AG10803 (cell line): ENCODE data around the gene HAPLN3.
A peak's percentile ranks its signal among the peaks of the same experiment; 100 is the strongest.

Source experiments
- DNase-seq: peaks from one replicate; pipeline ENCODE4 v3.0.0; 2010; ENCODE audit warnings: low read depth
- H3K4me3 ChIP-seq: 2 replicates; pipeline ENCODE4 v1.5.1; 2011; ENCODE audit warnings: mild to moderate bottlenecking, low read length, control low read depth
- TF ChIP-seq, protein P1 (sequence below): conservative IDR thresholded peaks from 2 replicates; pipeline ENCODE4 v1.5.1; 2011; ENCODE audit warnings: mild to moderate bottlenecking, low read length, control low read depth, inconsistent platforms

The HAPLN3 gene

DNA sequence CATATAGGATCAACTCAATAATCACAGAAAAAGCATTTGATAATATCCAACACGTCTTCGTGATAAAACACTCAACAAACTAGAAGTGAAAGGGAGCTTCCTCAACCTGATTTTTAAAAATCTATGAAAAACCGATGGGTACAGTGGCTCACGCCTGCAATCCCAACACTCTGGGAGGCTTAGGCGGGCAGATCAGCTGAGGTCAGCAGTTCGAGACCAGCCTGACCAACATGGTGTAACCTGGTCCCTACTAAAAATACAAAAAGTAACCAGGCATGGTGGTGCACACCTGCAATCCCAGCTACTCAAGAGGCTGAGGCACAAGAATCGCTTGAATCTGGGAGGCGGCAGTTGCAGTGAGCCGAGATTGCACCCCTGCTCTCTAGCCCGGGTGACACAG is 20.0 kb upstream of the HAPLN3 start:
- TF ChIP-seq, protein P1, sequence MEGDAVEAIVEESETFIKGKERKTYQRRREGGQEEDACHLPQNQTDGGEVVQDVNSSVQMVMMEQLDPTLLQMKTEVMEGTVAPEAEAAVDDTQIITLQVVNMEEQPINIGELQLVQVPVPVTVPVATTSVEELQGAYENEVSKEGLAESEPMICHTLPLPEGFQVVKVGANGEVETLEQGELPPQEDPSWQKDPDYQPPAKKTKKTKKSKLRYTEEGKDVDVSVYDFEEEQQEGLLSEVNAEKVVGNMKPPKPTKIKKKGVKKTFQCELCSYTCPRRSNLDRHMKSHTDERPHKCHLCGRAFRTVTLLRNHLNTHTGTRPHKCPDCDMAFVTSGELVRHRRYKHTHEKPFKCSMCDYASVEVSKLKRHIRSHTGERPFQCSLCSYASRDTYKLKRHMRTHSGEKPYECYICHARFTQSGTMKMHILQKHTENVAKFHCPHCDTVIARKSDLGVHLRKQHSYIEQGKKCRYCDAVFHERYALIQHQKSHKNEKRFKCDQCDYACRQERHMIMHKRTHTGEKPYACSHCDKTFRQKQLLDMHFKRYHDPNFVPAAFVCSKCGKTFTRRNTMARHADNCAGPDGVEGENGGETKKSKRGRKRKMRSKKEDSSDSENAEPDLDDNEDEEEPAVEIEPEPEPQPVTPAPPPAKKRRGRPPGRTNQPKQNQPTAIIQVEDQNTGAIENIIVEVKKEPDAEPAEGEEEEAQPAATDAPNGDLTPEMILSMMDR = no peak
- no peak for DNase-seq
- H3K4me3 ChIP-seq = no peak overlapping the region

DNA sequence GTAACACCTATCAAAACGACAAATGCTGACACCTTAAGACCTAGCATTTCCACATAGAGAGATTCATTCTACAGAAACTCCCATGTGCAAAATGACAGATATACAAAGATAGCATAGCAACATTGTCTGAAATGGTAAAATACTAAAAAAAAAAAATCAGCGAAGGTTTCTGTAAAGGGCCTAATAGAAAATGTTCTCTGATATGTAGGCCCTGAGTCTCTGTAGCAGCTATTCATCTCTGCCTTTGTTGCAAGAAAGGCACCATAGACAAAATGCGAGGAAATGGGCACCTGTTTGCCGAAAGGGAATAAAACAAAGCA is 18.5 kb upstream of the HAPLN3 start:
- no peak for DNase-seq
- peak overlapping the region; percentile 68; the same call in 1 of the 2 replicates for H3K4me3 ChIP-seq
- TF ChIP-seq, protein P1 = no peak

DNA sequence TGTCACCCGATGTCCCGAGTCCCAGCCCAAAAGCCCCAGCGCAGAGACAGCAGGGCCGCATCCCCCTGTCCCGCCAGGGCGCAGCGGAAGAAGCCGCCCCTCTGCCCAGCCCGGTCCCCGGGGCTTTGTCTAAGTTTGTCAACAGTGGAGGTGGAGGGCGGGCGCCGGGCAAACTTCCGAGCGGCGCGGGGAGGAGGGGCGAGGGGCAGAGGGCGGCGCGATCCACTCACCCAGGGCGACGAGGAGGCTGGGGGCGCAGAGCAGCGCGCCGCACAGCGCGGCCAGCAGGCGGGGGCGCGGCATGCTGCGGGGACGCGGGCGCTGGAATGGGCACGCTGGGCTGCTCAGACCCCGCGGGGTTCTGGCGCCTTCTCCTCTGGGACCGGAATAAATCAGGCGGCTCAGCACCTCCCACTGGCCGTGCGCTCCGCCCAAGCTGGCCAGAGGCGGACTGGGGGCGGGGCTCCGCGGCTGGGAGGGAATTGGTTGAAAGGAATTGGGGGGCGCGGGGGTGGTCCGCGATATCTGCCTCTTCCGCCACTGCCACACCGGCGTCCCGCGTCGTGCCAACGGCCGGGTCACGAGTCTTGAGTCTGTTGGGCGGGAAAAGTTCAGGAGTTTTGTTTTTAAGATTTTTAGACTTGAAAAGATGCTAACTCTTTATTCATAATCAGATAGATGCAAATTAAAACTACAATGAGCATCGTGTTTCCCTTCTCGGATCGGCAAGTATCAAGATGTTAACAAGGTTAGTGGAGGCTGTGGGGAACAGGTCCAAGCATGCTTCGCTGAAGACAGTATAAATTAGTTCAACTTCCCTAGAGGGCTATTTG is 17.9 kb upstream of the HAPLN3 start, which contains the start of gene MFGE8:
TSS of gene MFGE8 (minus strand) at position 363 of the 833 bp plus-strand sequence. CDS start at position 303, 60 bp downstream.
- peak within 1 kb of the TSS; percentile 68 for H3K4me3 ChIP-seq
- TF ChIP-seq, protein P1 = no peak
- peak; percentile 59 for DNase-seq

DNA sequence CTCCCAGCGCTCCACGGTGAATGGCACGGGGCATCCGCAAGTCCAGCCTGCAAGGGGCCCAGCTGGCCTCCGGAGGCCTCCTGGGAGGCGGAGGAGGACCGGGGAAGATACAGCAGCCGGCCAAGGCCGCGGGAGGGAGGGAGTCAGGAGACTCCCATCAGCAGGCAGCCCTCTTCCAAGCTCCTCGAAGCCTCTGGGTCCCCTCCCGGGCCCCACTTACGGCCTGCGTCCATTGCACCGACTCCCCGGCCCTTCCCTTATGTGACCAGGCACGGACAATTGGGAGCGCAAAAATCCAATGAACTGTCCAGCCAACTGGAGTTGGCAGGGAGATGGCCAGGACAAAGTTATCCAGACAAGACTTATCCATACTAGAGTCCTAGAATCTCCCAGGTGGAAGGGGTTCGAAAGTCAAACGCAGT is 17.2 kb upstream of the HAPLN3 start:
- DNase-seq = no peak
- peak overlapping the region; percentile 68 for H3K4me3 ChIP-seq
- TF ChIP-seq, protein P1 = no peak

DNA sequence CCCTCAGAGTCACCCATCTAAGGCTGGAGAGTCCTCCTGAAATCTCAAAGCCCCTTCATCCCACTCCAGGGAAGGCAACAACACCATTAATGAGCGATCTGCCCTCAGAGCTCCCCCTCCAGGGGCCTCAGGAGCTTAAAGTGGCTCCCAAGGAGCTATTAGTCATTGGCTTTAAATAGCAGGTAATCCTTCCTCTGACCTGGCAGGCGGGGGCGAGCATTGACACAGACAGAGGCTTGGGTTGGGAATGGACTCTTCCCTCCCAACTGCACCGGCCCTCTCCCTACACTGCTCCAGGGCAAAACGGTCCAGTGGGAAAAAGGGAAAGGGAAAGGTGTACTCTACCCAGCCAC is 16.4 kb upstream of the HAPLN3 start:
- H3K4me3 ChIP-seq = peak overlapping the region; percentile 68
- DNase-seq = no peak
- TF ChIP-seq, protein P1 = no peak

DNA sequence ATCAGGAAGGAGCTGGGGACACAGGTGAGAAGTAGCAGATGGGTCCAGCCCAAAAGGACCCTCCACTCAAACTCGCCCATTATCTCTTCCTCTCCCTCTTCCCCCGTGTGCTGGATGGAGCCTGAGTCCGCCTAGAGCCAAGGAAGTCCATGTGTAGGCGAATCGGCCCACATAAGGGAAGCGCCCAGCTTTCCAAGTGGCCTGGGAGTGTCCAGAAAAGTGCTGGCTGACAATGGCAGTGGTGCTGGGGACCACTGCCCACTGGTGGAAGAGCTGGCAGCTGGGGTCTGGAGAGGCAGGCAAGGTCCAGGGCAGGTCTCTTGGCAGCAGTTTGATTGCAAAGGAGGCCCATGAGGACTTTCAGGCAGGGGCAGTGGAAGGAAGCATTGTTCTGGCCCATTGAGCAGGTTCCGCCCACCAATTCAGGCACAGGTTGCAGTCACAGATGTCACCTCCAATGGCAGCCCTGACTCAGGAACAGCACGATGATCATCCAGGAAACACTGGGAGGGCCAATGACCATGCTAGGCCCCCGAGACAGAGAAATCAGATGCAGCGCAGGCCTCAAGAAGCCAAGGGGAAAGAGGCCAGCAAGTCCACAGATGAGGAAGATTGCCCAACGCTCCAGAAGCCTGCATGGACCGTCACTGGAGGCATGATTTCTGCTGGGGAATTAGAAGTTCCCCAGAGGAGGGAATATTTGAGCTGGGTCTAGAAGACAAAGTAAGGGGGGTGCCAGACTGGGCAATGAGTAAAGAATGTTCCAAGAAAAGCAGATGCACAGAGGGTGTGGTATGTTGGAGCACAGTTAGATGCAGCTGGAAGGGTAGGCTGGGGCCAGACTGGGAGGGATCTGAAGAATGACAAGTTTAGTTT is 14.8 kb upstream of the HAPLN3 start:
- DNase-seq = peak; percentile 73
- peak overlapping the region; percentile 68 for H3K4me3 ChIP-seq
- TF ChIP-seq, protein P1 = no peak
